GM21619 (cell line): Measurements from ENCODE around the gene HLA-DOB.
A peak's percentile ranks its signal among the peaks of the same experiment; 100 is the strongest.
"Not testable (repeated sequence)": the region's sequence is repeated elsewhere in the genome, so short reads cannot be mapped to it uniquely, and the experiment has no call there.

ENCODE experiments used
- ATAC-seq: cut with Tn5 transposase; IDR thresholded peaks from one replicate; pipeline ENCODE4 v1.9.1; 2021; ENCODE audit not compliant: unreplicated experiment

The HLA-DOB gene

GRCh38 chr6:32815996-32816395 is 806 bp downstream of the HLA-DOB start:
- ATAC-seq = peak; percentile 70

GRCh38 chr6:32815115-32815514 is 1.7 kb downstream of the HLA-DOB start:
- ATAC-seq = no peak

DNA sequence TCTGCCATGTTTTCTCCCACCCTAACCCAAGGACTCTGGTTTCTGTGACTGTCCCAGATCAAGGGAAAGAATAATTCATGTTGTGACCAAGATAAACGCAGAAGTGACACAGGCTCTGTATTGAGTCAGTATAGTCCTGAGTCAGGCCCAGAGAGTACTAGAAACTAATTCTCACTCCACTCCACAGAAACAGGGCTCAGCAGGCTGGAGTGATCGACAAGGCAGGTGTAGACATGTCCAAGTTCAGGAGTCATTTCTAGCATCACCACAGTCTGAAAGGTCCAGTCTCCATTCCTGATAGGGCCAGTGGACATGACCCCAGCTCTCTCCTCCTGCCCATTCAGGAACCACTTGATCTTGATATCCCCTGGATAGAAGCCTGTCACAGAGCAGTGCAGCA is 2.7 kb downstream of the HLA-DOB start:
- ATAC-seq = no peak

- ATAC-seq = no peak
Measured at GRCh38 chr6:32809171-32809570, 7.6 kb downstream of the HLA-DOB start.

GRCh38 chr6:32807020-32807580 is 9.7 kb downstream of the HLA-DOB start:
- no peak for ATAC-seq

DNA sequence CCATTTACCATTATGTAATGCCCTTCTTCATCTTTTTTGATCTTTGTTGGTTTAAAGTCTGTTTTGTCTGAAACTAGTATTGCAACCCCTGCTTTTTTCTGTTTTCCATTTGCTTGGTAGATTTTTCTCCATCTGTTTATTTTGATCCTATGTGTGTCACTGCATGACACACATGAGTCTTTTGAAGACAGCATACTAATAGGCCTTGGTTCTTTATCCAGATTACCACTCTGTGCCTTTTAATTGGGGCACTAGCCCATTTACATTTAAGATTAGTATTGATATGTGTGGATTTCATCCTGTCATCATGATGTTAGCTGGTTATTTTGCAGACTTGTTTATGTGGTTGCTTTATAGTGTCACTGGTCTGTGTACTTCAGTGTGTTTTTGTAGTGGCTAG is 11.4 kb downstream of the HLA-DOB start:
- not testable (repeated sequence) for ATAC-seq

GRCh38 chr6:32803416-32803815 is 13.4 kb downstream of the HLA-DOB start:
- no peak for ATAC-seq

- no peak for ATAC-seq
Measured at GRCh38 chr6:32799740-32800139, 17.1 kb downstream of the HLA-DOB start.

DNA sequence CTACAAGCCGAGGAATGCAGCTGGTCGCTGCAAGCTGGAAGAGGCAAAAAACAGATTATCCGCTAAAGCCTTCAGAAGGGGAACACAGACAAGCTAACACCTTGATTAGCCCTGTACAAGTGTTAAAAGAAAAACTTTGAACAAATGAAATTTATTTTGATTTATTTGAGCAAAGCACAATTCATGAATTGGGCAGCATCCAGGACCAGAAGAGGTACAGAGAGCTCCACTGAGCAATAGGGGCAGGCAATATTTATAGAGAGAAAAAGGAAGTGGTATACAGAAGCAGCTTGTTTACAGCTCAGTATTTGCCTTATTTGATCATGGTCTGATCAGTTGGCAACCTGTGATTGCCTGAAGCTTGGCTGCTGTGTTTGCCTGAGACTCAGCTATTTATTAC is 17.6 kb downstream of the HLA-DOB start:
- ATAC-seq = no peak

- ATAC-seq = no peak
Measured at GRCh38 chr6:32796848-32797776, 19.7 kb downstream of the HLA-DOB start.

- ATAC-seq = no peak
Measured at GRCh38 chr6:32794510-32794909, 22.3 kb downstream of the HLA-DOB start.

DNA sequence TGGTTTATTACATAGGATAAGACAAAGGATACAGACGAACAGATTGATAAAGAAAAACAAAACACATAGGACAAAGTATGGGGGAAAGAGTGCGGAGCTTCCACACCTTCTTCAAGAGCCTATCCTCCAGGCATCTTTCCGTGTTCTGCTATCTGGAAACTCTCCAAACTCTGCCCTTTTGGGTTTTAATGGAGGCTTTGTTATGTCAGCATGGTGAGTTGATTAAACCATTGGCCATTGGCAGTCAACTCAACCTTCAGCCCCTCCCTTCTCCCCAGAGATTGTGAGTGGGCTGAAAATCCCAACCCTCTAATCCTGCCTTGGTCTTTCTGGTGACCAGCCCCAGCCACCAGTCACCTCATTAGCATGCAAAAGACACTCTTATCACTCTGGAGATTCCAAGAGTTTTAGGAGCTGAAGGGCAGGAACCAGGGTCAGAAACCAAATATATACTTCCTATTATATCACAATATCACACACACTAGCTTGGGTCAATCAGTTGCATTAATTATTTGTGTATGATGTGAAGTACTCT is 23.8 kb downstream of the HLA-DOB start:
- no peak for ATAC-seq

DNA sequence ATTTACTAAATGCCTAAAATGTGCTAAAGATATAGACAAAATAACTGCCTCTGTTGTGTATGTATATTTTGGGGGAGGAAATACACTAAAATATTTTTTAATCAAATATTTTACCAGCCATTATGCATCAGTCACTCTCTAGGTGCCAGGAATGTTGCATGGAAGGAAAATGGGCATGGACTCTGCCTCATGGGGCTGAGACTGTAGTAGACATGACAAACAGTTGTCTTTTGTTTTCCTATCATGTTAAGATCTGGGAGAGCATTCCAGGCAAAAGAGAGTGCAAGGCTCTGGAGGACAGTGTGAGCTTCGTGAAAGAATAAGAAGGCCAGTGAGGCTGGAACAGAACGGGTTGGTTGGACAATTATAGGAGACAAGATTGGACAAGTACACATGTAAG is 26.5 kb downstream of the HLA-DOB start:
- ATAC-seq = no peak

- ATAC-seq = no peak
Measured at GRCh38 chr6:32785781-32786533, 30.8 kb downstream of the HLA-DOB start.

DNA sequence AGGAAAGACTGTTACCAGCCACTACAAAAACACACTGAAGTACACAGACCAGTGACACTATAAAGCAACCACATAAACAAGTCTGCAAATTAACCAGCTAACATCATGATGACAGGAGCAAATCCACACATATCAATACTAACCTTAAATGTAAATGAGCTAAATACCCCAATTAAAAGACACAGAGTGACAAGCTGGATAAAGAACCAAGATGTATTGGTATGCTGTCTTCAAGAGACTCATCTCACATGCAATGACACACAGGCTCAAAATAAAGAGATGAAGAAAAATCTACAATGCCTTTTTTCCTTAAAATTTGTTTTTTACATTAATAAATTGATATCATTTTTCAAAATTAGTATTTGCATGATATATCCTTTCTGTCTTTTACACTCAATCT is 33.9 kb downstream of the HLA-DOB start:
- not testable (repeated sequence) for ATAC-seq

- no peak for ATAC-seq
Measured at GRCh38 chr6:32779036-32779435, 37.8 kb downstream of the HLA-DOB start.

DNA sequence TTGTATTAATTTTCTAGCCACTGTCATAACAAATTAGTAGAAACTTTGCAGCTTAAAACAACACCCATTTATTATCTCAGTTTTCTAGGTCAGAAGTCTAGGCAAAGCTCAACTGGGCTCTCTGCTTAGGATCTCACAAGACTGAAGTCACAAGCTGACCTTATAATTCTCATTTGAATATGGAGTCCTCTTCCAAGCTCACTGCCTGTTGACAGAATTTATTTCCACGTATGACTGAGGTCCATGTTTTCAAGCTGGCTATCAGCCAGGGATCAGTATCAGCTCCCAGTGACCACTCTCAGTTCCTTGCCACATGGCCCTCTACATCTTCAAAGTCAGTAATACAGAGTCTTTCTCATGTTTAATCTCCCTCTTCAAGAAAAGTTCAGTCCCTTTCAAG is 41.7 kb downstream of the HLA-DOB start:
- no peak for ATAC-seq

- no peak for ATAC-seq
Measured at GRCh38 chr6:32774426-32774825, 42.4 kb downstream of the HLA-DOB start.

- no peak for ATAC-seq
Measured at GRCh38 chr6:32772656-32773055, 44.1 kb downstream of the HLA-DOB start.

GRCh38 chr6:32764048-32764447 is 52.8 kb downstream of the HLA-DOB start:
- ATAC-seq = no peak

DNA sequence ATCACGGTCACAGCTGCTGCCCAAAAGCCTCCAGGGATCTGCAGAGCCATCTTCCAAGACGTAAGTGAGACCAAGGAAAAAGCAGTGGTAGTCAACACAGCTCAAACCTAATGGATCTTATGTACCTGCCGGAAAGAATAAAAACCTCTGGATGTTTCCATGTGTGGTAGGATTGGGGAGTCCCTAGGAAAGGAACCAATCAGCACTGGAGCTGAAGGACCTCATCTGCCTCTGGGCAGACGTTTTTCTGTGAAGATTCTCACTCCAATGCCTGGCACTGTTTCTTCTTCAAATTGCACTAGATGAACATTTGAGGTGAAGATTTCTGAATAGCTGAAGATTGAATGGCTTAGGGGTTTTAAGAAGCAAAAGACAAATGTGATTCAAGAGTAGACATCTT is 53.4 kb downstream of the HLA-DOB start, which contains the start of gene HLA-DQB2:
TSS of gene HLA-DQB2 (minus strand) at position 112 of the 400 bp plus-strand sequence. CDS start at position 50, 62 bp downstream.
- ATAC-seq = no peak
